B cell (primary cell): ENCODE data around the gene COL21A1. TPM values are rescaled to one million over a fixed set of nuclear protein-coding genes. Genes with fewer than 3 reads are reported as not detected.

Experiments used
- ATAC-seq: fragments of 200-7000 bp; cut with Tn5 transposase; one replicate; pipeline ENCODE4 v1.10.0; 2021; ENCODE audit warnings: low read depth, mild to moderate bottlenecking, moderate number of reproducible peaks, moderate library complexity
- CTCF ChIA-PET: fragments of 350-600 bp; sonication (Branson Sonifier 250); formaldehyde crosslinking; loops from one replicate; lab custom pipeline; 2021; ENCODE audit warnings: antibody characterized with exemption, inconsistent platforms; lab: Charles Lee
- POLR2A ChIA-PET: fragments of 350-600 bp; sonication (Branson Sonifier 250); formaldehyde crosslinking; loops from one replicate; lab custom pipeline; 2021; ENCODE audit warnings: antibody characterized with exemption; lab: Charles Lee
- DNase-seq: peaks from one replicate; pipeline ENCODE4 v3.0.0; 2013
- H2AFZ ChIP-seq: 2 replicates; pipeline ENCODE4 v1.6.1; 2012; ENCODE audit warnings: mild to moderate bottlenecking, low read depth, low read length; ENCODE audit not compliant: insufficient read depth, poor library complexity, severe bottlenecking
- H3K27ac ChIP-seq, 2 donors: 1 replicate in 1 of 2; 2 replicates in 1 of 2; pipeline ENCODE4 v1.5.1; 2012 to 2013; ENCODE audit warnings: low read length in 2 of 2, mild to moderate bottlenecking in 2 of 2, moderate library complexity in 1 of 2
- H3K27me3 ChIP-seq, 4 experiments: fragments of 200-600 bp in 1 of 4; sonication (generic) in 1 of 4; replicated peaks in 1 of 4; 1 replicate in 2 of 4; 2 replicates in 2 of 4; pipeline versions ENCODE4 v1.6.1 to v1.7.0; 2013 to 2016; ENCODE audit warnings: low read length in 3 of 4, mild to moderate bottlenecking in 2 of 4, mixed read lengths in 1 of 4, moderate library complexity in 1 of 4; ENCODE audit not compliant: insufficient read depth in 4 of 4, control insufficient read depth in 3 of 4; ENCODE audit errors: control extremely low read depth in 1 of 4
- H3K36me3 ChIP-seq, 2 experiments: replicated peaks in 1 of 2; 1 replicate in 1 of 2; 2 replicates in 1 of 2; pipeline versions ENCODE4 v1.6.1 to v1.7.1; 2013; ENCODE audit warnings: low read length in 1 of 2; ENCODE audit not compliant: insufficient read depth in 2 of 2, control insufficient read depth in 1 of 2; ENCODE audit errors: control extremely low read depth in 1 of 2, extremely low read depth in 1 of 2
- H3K4me1 ChIP-seq, 2 donors: fragments of 200-600 bp in 1 of 2; sonication (generic) in 1 of 2; 1 replicate in 1 of 2; 2 replicates in 1 of 2; pipeline versions ENCODE4 v1.5.1 to v1.6.1; 2013 to 2017; ENCODE audit warnings: low read length in 2 of 2; ENCODE audit not compliant: control insufficient read depth in 2 of 2, insufficient read depth in 2 of 2
- H3K4me2 ChIP-seq: replicated peaks from 2 replicates; pipeline ENCODE3; 2012; ENCODE audit warnings: mild to moderate bottlenecking, low read depth, low read length; ENCODE audit not compliant: poor library complexity, severe bottlenecking
- H3K4me3 ChIP-seq, 5 experiments: fragments of 200-600 bp in 1 of 5; sonication (generic) in 1 of 5; 1 replicate in 3 of 5; 2 replicates in 2 of 5; pipeline versions ENCODE4 v1.5.1 to v1.7.0; 2011 to 2016; ENCODE audit warnings: low read length in 4 of 5, mild to moderate bottlenecking in 4 of 5, low read depth in 2 of 5, control low read depth in 1 of 5, moderate library complexity in 1 of 5; ENCODE audit not compliant: insufficient read depth in 1 of 5; ENCODE audit errors: control extremely low read depth in 1 of 5, extremely low read depth in 1 of 5
- H3K79me2 ChIP-seq: fragments of 200-600 bp; sonication (generic); one replicate; pipeline ENCODE4 v1.6.0; 2016; ENCODE audit warnings: low read length; ENCODE audit not compliant: control insufficient read depth, insufficient read depth
- H3K9ac ChIP-seq: fragments of 200-600 bp; sonication (generic); 2 replicates; pipeline ENCODE4 v1.6.1; 2017; ENCODE audit warnings: mild to moderate bottlenecking, low read length, moderate library complexity
- H3K9me3 ChIP-seq, 3 donors: one replicate each; pipeline versions ENCODE4 v1.6.1 to v1.7.1; 2013; ENCODE audit warnings: low read length in 2 of 3; ENCODE audit not compliant: control insufficient read depth in 2 of 3, insufficient read depth in 1 of 3; ENCODE audit errors: control extremely low read depth in 1 of 3
- H4K20me1 ChIP-seq: 2 replicates; pipeline ENCODE4 v1.6.0; 2012; ENCODE audit warnings: mild to moderate bottlenecking, low read length; ENCODE audit not compliant: insufficient read depth, control insufficient read depth, poor library complexity, severe bottlenecking
- H3K27ac Mint-ChIP-seq: one replicate; pipeline ENCODE4 v1.8.0; 2021; ENCODE audit warnings: mixed read lengths
- H3K27me3 Mint-ChIP-seq: one replicate; pipeline ENCODE4 v1.8.0; 2021; ENCODE audit warnings: mixed read lengths
- H3K4me1 Mint-ChIP-seq: one replicate; pipeline ENCODE4 v1.8.0; 2021; ENCODE audit warnings: mixed read lengths
- H3K4me3 Mint-ChIP-seq: one replicate; pipeline ENCODE4 v1.8.0; 2021; ENCODE audit warnings: mixed read lengths
- H3K9me3 Mint-ChIP-seq: one replicate; pipeline ENCODE4 v1.8.0; 2022; ENCODE audit warnings: mixed read lengths; ENCODE audit not compliant: insufficient read depth
- EZH2 ChIP-seq: IDR thresholded peaks from 2 replicates; pipeline ENCODE4 v1.6.1; 2012; ENCODE audit warnings: borderline replicate concordance, low read depth, mild to moderate bottlenecking, moderate library complexity, low read length; ENCODE audit not compliant: insufficient read depth, poor library complexity, severe bottlenecking
- WGBS: methylation state at CpG from one replicate; pipeline ENCODE4 v1.1.5; 2013; ENCODE audit warnings: missing lambda C conversion rate; ENCODE audit not compliant: insufficient coverage; 5-methylcytosine and 5-hydroxymethylcytosine counted together
- intact Hi-C: fragments of 100-400 bp; cut with micrococcal nuclease; formaldehyde crosslinking; loops from one replicate; pipeline ENCODE4 v1.10.0; 2022
- polyA plus RNA-seq: library from polyadenylated mRNA; depleted of rRNA; stranded (reverse); fragments of >200 nt; gene quantifications from 2 replicates; pipeline ENCODE4 v1.2.3, GENCODE V29; 2012
- total RNA-seq, 2 donors: library from RNA; stranded (reverse); fragments of 120-200 nt in 1 of 2; gene quantifications; 1 replicate in 1 of 2; 2 replicates in 1 of 2; pipeline versions ENCODE4 v1.2.3 to v1.2.4, GENCODE V29; 2013 to 2022
- TF ChIP-seq, protein P1 (sequence below): fragments of 200-600 bp; IDR thresholded peaks from one replicate; pipeline ENCODE4 v1.8.0; 2022; ENCODE audit warnings: antibody characterized with exemption, mild to moderate bottlenecking

The COL21A1 gene
- total and polyA plus RNA-seq, 2 donors (not counting 1 experiment from before 2014, with no cell fraction given), result not detected

DNA sequence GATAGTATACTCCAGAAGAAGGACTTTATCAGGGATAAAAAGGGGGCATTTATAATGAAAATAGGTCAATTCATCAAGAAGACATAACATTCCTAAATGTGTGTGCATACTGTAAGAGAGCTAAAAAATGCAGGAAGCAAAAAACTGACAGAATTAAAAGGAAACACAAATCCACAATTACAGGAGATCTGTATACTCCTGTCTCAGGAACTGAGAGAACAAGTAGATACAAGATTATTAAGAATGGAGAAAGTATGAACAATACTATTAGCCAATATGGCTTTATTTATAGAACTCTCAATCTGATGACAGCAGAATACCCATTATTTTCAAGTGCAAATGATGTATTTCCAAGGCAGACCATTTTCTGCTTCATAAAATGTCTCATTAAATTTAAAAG lies 204.3 kb downstream of the COL21A1 start:
- POLR2A ChIA-PET, result no interaction called here

DNA sequence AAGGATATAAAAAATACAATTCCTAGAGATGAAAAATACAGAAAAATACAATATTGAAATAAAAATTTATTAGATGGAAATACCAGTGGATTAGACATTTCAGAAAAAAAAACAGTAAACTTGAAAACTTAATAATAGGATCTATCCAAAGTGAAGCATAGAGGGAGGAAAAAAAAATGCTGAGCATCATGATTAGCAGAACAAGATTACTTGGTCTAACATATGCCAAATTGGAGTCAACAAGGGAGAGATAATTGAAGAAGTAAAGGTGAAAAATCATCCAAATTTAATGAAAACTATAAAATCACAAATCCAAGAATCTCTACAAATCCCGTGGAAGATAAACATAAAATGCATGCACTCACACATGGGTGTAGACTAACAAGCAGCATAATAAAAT lies 205.8 kb downstream of the COL21A1 start:
- Histone ChIP-seq H3K9ac (no peak overlapping the region), H2AFZ (no peak overlapping the region), H3K9me3 (no peaks in the 10 kb centered on the region), H3K4me1 (no peaks in the 10 kb centered on the region), H3K27ac (no peak overlapping the region), H3K4me2 (no peak overlapping the region), H3K27me3 (no peaks in the 10 kb centered on the region), H3K79me2 (no peaks in the 10 kb centered on the region), H3K4me3 (no peak overlapping the region), H4K20me1 (no peaks in the 10 kb centered on the region), H3K36me3 (no peaks in the 10 kb centered on the region)
- no CpG with 5 or more reads among the region's 1 CpG for WGBS
- H3K9me3 Mint-ChIP-seq, result no peaks in the 10 kb centered on the region
- H3K27ac Mint-ChIP-seq, result no peak overlapping the region
- TF ChIP-seq, protein P1, sequence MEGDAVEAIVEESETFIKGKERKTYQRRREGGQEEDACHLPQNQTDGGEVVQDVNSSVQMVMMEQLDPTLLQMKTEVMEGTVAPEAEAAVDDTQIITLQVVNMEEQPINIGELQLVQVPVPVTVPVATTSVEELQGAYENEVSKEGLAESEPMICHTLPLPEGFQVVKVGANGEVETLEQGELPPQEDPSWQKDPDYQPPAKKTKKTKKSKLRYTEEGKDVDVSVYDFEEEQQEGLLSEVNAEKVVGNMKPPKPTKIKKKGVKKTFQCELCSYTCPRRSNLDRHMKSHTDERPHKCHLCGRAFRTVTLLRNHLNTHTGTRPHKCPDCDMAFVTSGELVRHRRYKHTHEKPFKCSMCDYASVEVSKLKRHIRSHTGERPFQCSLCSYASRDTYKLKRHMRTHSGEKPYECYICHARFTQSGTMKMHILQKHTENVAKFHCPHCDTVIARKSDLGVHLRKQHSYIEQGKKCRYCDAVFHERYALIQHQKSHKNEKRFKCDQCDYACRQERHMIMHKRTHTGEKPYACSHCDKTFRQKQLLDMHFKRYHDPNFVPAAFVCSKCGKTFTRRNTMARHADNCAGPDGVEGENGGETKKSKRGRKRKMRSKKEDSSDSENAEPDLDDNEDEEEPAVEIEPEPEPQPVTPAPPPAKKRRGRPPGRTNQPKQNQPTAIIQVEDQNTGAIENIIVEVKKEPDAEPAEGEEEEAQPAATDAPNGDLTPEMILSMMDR, result no peak
- TF ChIP-seq EZH2, result no peak
- ATAC-seq (no peak), DNase-seq (no peak)
- ChIA-PET CTCF (no interaction called here), POLR2A (no interaction called here)
- H3K27me3 Mint-ChIP-seq, result no peaks in the 10 kb centered on the region
- intact Hi-C loops, result no loop called here
- no peaks in the 10 kb centered on the region for H3K4me1 Mint-ChIP-seq
- no peak overlapping the region for H3K4me3 Mint-ChIP-seq

More for the DNA sequence above, 204.3 kb downstream of the COL21A1 start:
- H3K27ac ChIP-seq, result no peak overlapping the region
- H3K79me2 ChIP-seq, result no peaks in the 10 kb centered on the region
- TF ChIP-seq, protein P1, result no peak
- no peak for TF ChIP-seq EZH2
- H3K9ac ChIP-seq, result no peak overlapping the region
- CTCF ChIA-PET, result no interaction called here
- ATAC-seq, result no peak
- no peaks in the 10 kb centered on the region for H3K4me1 ChIP-seq
- no peak overlapping the region for H3K4me2 ChIP-seq
- H3K27ac Mint-ChIP-seq, result no peak overlapping the region
- no peaks in the 10 kb centered on the region for H3K36me3 ChIP-seq
- no peak for DNase-seq
- no peaks in the 10 kb centered on the region for H4K20me1 ChIP-seq
- no peaks in the 10 kb centered on the region for H3K9me3 ChIP-seq
- H3K4me3 ChIP-seq, result no peak overlapping the region
- no peaks in the 10 kb centered on the region for H3K27me3 ChIP-seq
- intact Hi-C loops, result no loop called here
- H3K4me1 Mint-ChIP-seq, result no peaks in the 10 kb centered on the region
- H3K9me3 Mint-ChIP-seq, result no peaks in the 10 kb centered on the region
- no peaks in the 10 kb centered on the region for H3K27me3 Mint-ChIP-seq
- no peak overlapping the region for H3K4me3 Mint-ChIP-seq
- H2AFZ ChIP-seq, result no peak overlapping the region
